Neural cell (in vitro differentiated cells): Measurements from ENCODE around the gene IL1RL2.

ENCODE experiments used
- CTCF ChIP-seq: fragments of 450-650 bp; IDR thresholded peaks from 2 replicates; pipeline ENCODE4 v1.5.1; 2014; ENCODE audit warnings: antibody characterized with exemption, mild to moderate bottlenecking, moderate library complexity; ENCODE audit not compliant: poor library complexity, severe bottlenecking
- EZH2 ChIP-seq: fragments of 200-600, 300-800 bp; shearing (Covaris generic), sonication (generic); IDR thresholded peaks from 2 replicates; pipeline ENCODE4 v1.6.1; 2014; ENCODE audit warnings: antibody characterized with exemption, low read length, borderline replicate concordance, mild to moderate bottlenecking; ENCODE audit not compliant: insufficient read depth, poor library complexity, severe bottlenecking
- POLR2AphosphoS5 ChIP-seq: IDR thresholded peaks from 2 replicates; pipeline ENCODE4 v1.6.1; 2012
- RAD21 ChIP-seq: fragments of 450-650 bp; conservative IDR thresholded peaks from 2 replicates; pipeline ENCODE4 v1.6.1; 2014; ENCODE audit warnings: antibody characterized with exemption, mild to moderate bottlenecking, moderate library complexity

DNA sequence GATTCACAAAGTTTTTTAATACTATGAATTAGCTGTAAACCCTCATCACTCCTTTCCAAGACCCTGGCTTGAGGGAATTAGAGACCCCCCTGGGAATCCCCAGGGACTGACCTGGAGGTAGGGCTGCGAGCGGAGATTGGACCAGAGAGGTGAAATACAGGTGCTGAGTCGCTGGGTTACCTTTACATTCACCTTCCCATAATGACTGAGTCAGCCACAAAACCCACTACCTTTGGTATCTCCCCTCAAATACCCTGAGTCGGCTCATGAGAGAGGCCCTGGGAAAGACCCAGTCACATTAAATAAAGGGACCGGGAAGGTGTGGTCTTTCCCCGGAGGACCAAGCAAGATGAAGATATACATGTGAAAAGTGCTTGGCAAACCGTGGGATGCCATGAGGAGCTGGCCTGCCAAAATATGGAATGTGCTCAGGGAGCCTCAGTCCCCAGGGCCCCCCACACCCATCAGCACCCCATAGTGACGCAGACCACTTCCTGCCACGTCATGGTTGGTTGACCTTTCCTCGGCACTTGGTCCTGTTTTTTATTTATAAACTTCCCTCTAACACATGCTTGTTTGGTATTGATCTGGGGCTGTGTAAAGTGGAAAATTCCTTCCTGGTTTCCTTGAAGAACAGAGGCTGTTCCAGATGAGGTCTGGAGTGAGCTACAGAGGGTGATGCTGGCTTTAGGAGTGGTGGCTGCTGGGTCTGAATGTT is 51.4 kb downstream of the IL1RL2 start:
- no peak for TF ChIP-seq CTCF
- no peak for TF ChIP-seq POLR2AphosphoS5
- no peak for TF ChIP-seq EZH2
- no peak for TF ChIP-seq RAD21
